C4-2B (cell line): Measurements from ENCODE around the gene MYO1C.

Experiments
- CTCF ChIP-seq: fragments of 450-650 bp; conservative IDR thresholded peaks from 2 replicates; pipeline ENCODE4 v1.5.1; 2017; ENCODE audit warnings: mild to moderate bottlenecking
- ZFX ChIP-seq: fragments of 450-650 bp; IDR thresholded peaks from 2 replicates; pipeline ENCODE4 v1.6.1; 2017

- TF ChIP-seq CTCF (no peak), ZFX (no peak)
Observed at GRCh38 chr17:1478418-1478817, 14.1 kb downstream of the MYO1C start.
